GM18951 (cell line): Measurements from ENCODE around the gene DERL2.
A peak's percentile ranks its signal among the peaks of the same experiment; 100 is the strongest.

Experiments
- POLR2A ChIP-seq: IDR thresholded peaks from 4 replicates; pipeline ENCODE4 v1.6.1; 2011; ENCODE audit warnings: mild to moderate bottlenecking; ENCODE audit not compliant: insufficient read length, insufficient read depth; ENCODE audit errors: extremely low read depth
- in situ Hi-C: fragments of 300-500 bp; cut with MboI; formaldehyde crosslinking; loops from one replicate; pipeline ENCODE4 v1.12.0; 2022; ENCODE audit warnings: low sequenced_read_pairs, mixed read lengths, inconsistent platforms; ENCODE audit not compliant: unreplicated experiment

DERL2 gene

GRCh38 chr17:5439446-5439764, 46.6 kb downstream of the DERL2 start:
- in situ Hi-C loops = loop anchor here (10.0 kb wide), 1 partner anchor 195 kb away; no protein-coding TSS in a partner anchor
- no peak for TF ChIP-seq POLR2A

DNA sequence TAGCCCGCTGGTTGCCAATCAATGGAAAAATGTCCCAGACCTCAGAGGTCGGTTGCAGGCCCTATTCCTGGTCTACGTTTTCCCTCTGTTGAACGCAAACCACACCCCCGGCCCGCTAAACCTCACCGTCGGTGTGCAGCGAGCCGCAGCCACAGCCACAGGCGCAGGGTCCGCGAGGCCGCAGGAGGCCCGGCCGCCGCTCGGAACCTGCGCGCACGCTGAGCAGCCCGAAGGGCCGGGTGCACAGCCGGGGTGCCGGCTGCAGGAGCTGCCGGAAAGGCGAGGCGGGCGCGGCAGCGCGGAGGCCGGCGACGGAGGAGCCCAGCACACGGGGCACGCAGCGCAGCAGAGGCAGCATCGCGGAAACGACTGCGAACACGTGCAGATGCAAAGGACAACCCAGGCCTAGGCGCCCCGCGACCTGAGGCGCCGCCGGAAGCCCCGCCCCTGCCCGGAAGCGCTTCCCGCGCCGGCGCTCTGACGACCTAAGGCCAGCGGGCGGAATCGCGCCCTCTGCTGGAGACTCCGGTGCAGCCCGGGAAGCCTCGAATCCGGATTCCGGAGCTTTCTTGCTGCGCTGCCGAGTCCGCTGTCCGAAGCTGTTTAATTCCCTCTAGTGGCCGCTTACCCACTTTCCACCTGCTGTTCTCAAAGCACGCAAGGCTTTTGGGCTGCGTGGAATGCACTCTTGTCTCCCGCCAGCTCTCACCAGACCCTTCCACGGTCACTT, 47.1 kb downstream of the DERL2 start, which contains the start of gene C1QBP:
Gene C1QBP (minus strand): TSS at position 440 of the 730 bp plus-strand sequence. CDS start 82 bp downstream, at position 358.
- TF ChIP-seq POLR2A = peak; percentile 89
- in situ Hi-C loops = loop anchor here (10.0 kb wide), 1 partner anchor 194 kb away; no protein-coding TSS in a partner anchor

- no peak for TF ChIP-seq POLR2A
- in situ Hi-C loops = loop anchor here (10.0 kb wide), 1 partner anchor 193 kb away; no protein-coding TSS in a partner anchor
Measured at GRCh38 chr17:5437721-5438317, 48.2 kb downstream of the DERL2 start.

DNA sequence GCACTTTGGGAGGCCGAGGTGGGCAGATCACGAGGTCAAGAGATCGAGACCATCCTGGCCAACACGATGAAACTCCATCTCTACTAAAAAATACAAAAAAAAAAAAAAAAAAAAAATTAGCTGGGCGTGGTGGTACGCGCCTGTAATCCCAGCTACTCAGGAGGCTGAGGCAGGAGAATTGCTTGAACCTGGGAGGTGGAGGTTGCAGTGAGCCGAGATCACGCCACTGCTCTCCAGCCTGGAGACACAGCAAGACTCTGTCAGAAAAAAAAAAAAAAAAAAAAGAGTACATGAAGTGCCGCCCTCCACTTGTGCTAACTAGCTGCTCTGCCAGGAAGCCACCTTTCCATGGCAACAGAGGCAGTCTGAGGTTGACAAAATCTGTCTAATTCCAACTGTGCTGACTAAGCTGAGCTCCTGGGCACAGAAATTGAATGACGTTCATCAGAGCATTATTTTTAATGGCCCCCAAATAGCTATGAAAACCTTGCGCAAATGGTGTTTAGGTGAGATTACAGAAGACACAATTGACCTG, 50.1 kb downstream of the DERL2 start:
- in situ Hi-C loops = loop anchor here (10.0 kb wide), 1 partner anchor 191 kb away; no protein-coding TSS in a partner anchor

- no peak for TF ChIP-seq POLR2A
- in situ Hi-C loops = loop anchor here (10.0 kb wide), 1 partner anchor 190 kb away; no protein-coding TSS in a partner anchor
Measured at GRCh38 chr17:5434984-5435383, 51.0 kb downstream of the DERL2 start.

GRCh38 chr17:5431949-5432556, 53.9 kb downstream of the DERL2 start:
- no peak for TF ChIP-seq POLR2A
- in situ Hi-C loops = loop anchor here (10.0 kb wide), 1 partner anchor 187 kb away; no protein-coding TSS in a partner anchor

GRCh38 chr17:5431234-5431633, 54.7 kb downstream of the DERL2 start:
- in situ Hi-C loops = loop anchor here (10.0 kb wide), 1 partner anchor 186 kb away; no protein-coding TSS in a partner anchor

DNA sequence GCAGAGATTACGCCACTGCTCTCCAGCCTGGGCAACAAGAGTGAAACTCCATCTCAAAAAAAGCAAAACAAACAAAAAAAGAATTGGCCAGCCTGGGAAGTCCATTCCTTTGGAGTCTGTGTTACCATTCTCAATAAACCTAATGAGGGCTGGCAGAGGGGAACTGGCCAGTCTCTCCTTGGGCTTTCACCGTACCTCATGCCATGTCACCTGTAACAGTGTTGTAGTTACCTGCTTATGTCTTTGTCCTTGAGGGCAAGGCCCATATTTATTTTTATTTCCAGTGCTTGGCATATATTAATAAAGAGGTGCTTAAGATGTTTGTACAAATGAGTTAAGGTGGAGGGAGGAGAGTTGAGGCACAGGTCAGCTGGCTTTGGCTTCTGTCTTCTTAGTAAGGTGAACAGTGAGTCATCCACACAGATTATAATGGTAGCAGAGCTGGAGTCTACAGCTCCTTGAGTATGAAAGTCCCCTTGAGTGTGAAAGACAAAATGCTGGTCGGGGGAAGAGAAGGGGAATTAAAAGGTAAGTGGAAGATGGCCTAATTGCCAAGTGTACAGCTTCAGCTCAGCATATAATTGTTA, 55.5 kb downstream of the DERL2 start:
- in situ Hi-C loops = loop anchor here (10.0 kb wide), 1 partner anchor 186 kb away; no protein-coding TSS in a partner anchor
- TF ChIP-seq POLR2A = no peak

- TF ChIP-seq POLR2A = no peak
- in situ Hi-C loops = no loop called here
Measured at GRCh38 chr17:5429191-5429887, 56.6 kb downstream of the DERL2 start.

DNA sequence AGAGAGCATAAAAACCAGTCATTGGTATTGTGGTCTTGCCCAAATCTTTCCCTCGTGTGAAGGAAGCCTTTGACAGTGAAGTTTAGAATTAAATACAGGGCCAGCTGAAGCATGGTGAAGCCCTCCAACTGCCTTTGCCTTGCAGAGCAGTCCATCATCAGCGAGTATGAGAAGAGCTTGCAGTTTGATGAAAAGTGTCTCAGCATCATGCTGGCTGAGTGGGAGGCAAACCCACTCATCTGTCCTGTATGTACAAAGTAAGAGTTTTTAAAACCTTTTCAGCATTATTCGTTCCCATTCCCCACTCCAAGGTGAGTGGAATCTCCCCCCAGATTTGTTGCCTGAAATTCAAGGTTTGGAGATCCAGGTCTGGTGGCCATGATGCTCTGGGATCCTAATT, 60.2 kb downstream of the DERL2 start:
- no peak for TF ChIP-seq POLR2A
- in situ Hi-C loops = no loop called here

DNA sequence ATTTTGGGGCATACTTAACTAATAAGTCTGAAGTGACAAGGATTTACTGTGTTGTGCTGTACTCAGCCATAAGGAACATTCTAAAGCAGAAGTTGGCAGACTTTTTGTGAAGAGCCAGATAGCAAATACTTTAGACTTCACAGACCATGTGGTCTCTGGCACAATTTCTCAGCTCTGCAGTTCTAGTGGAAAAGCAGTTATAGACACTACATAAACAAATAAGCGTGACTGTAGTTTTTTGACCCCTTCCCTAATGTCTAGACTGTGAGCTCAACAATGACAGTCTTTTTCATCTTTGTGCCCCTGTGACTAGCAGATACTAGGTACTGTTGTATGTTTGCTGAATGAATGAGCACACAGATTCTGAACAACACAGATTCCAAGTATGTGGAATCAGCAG, 61.1 kb downstream of the DERL2 start:
- TF ChIP-seq POLR2A = no peak
- in situ Hi-C loops = no loop called here

GRCh38 chr17:5422505-5422904, 63.5 kb downstream of the DERL2 start:
- in situ Hi-C loops = no loop called here
- no peak for TF ChIP-seq POLR2A
